Memory B cell (primary cell): ENCODE measurements around the gene KLKB1.
A peak's percentile ranks its signal among the peaks of the same experiment; 100 is the strongest.
"Not testable (repeated sequence)": the region's sequence is repeated elsewhere in the genome, so short reads cannot be mapped to it uniquely, and the experiment has no call there.

Experiments
- ATAC-seq: fragments of 150-1000 bp; cut with Tn5 transposase; 2 replicates; pipeline ENCODE4 v1.10.0; 2021; ENCODE audit warnings: low read depth, mild to moderate bottlenecking, moderate library complexity
- DNase-seq, 2 donors: peaks; one replicate each; pipeline ENCODE4 v3.0.0; 2022; ENCODE audit warnings: low spot score in 2 of 2
- H3K27ac Mint-ChIP-seq: one replicate; pipeline ENCODE4 v1.8.0; 2022; ENCODE audit warnings: mild to moderate bottlenecking, moderate library complexity, mixed read lengths
- H3K27me3 Mint-ChIP-seq: one replicate; pipeline ENCODE4 v1.8.0; 2022; ENCODE audit warnings: mixed read lengths
- H3K36me3 Mint-ChIP-seq: one replicate; pipeline ENCODE4 v1.8.0; 2022; ENCODE audit warnings: mild to moderate bottlenecking, mixed read lengths
- H3K4me1 Mint-ChIP-seq: one replicate; pipeline ENCODE4 v1.8.0; 2022; ENCODE audit warnings: mixed read lengths
- H3K4me3 Mint-ChIP-seq: one replicate; pipeline ENCODE4 v1.8.0; 2022; ENCODE audit warnings: mild to moderate bottlenecking, moderate library complexity, mixed read lengths
- H3K9me3 Mint-ChIP-seq: one replicate; pipeline ENCODE4 v1.8.0; 2022; ENCODE audit warnings: mixed read lengths

The KLKB1 gene

GRCh38 chr4:186241616-186242015 is 14.3 kb downstream of the KLKB1 start:
- Mint-ChIP-seq H3K27ac (no peak overlapping the region), H3K9me3 (peaks cover 9% of the 10 kb centered on the region), H3K36me3 (peaks cover 6% of the 10 kb centered on the region), H3K4me1 (no peaks in the 10 kb centered on the region), H3K4me3 (no peak overlapping the region), H3K27me3 (peaks cover 3% of the 10 kb centered on the region)
- DNase-seq (no peak), ATAC-seq (no peak)

DNA sequence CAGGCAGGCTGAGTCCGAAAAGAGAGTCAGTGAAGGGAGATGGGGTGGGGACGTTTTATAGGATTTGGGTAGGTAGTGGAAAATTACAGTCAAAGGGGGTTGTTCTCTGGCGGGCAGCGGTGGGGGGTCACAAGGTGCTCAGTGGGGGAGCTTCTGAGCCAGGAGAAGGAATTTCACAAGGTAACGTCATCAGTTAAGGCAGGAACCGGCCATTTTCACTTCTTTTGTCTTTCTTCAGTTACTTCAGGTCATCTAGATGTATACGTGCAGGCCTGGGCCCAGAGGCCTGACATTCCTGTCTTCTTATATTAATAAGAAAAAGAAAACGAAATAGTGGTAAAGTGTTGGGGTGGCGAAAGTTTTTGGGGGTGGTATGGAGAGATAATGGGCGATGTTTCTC is 14.7 kb downstream of the KLKB1 start:
- not testable (repeated sequence) for H3K4me1 Mint-ChIP-seq, H3K9me3 Mint-ChIP-seq, H3K36me3 Mint-ChIP-seq, H3K27me3 Mint-ChIP-seq, ATAC-seq, H3K27ac Mint-ChIP-seq, H3K4me3 Mint-ChIP-seq, DNase-seq

DNA sequence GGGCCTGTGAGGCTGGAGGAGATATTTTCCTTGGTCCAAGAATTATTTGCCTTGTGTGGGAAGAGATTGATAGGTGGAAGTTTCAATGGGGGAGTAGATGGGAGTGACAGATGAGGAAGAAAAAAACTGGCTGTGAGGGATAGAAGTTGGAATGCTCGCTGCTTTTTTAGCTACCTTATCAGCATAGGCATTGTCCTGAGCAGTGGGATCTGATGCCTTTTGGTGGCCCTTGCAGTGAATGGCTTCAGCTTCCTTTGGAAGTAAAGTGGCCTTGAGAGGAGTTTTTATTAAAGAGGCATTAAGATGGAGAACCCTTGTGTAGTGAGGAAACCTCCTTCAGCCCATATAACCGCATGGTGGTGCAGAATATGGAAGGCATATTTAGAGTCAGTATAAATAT is 16.0 kb downstream of the KLKB1 start:
- Mint-ChIP-seq H3K27ac (no peak overlapping the region), H3K27me3 (peaks cover 3% of the 10 kb centered on the region), H3K4me3 (no peak overlapping the region), H3K36me3 (peaks cover 6% of the 10 kb centered on the region), H3K9me3 (peaks cover 9% of the 10 kb centered on the region), H3K4me1 (no peaks in the 10 kb centered on the region)
- no peak for ATAC-seq
- DNase-seq: no peak

DNA sequence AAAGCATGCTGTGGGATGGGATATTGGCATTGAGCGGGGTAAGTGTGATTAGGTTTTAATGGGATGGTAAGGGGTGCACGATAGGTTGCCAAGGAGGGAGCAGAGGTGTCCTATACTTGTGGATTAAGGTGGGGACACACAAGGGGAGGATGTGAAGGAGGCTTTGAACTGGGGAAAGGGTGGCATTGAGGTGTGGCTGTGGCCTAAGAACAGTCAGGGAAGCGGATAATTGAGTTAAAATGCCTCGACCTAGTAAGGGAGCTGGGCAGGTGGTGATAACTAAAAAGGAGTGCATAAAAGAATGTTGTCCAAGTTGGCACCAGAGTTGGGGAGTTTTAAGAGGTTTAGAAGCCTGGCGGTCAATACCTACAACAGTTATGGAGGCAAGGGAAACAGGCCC is 17.5 kb downstream of the KLKB1 start:
- ATAC-seq (no peak), DNase-seq (no peak)
- H3K4me1 Mint-ChIP-seq: no peaks in the 10 kb centered on the region
- peaks cover 9% of the 10 kb centered on the region for H3K9me3 Mint-ChIP-seq
- peaks cover 3% of the 10 kb centered on the region for H3K27me3 Mint-ChIP-seq
- no peak overlapping the region for H3K27ac Mint-ChIP-seq
- H3K4me3 Mint-ChIP-seq: no peak overlapping the region
- H3K36me3 Mint-ChIP-seq: peaks cover 6% of the 10 kb centered on the region

DNA sequence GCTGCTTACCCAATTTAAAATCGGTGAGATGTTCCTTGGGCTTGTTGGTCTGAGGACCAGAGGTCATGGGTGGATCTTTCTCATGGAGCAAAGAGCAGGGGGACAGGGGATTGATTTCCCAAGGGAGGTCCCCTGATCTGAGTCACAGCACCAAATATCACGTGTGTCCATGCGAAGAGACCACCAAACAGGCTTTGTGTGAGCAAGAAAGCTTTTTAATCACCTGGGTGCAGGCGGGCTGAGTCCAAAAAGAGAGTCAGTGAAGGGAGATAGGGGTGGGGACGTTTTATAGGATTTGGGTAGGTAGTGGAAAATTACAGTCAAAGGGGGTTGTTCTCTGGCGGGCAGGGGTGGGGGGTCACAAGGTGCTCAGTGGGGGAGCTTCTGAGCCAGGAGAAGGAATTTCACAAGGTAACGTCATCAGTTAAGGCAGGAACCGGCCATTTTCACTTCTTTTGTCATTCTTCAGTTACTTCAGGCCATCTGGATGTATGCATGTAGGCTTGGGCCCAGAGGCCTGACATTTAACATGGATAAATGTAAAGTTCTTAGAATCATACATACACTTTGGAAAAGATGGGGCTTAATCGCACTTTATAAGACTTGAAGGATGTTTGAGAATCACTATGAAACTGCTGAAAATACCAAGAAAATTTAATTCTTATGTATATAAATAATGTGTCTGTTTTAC is 19.9 kb downstream of the KLKB1 start:
- not testable (repeated sequence) for H3K9me3 Mint-ChIP-seq, H3K4me3 Mint-ChIP-seq, H3K27ac Mint-ChIP-seq, H3K27me3 Mint-ChIP-seq, DNase-seq, ATAC-seq, H3K4me1 Mint-ChIP-seq
- peaks cover 13% of the 10 kb centered on the region for H3K36me3 Mint-ChIP-seq

- DNase-seq (no peak), ATAC-seq (no peak)
- Mint-ChIP-seq H3K27ac (no peak overlapping the region), H3K4me3 (no peak overlapping the region), H3K4me1 (no peaks in the 10 kb centered on the region), H3K36me3 (peaks cover 16% of the 10 kb centered on the region), H3K27me3 (peaks cover 3% of the 10 kb centered on the region), H3K9me3 (peaks cover 9% of the 10 kb centered on the region)
Measured at GRCh38 chr4:186248643-186249042, 21.3 kb downstream of the KLKB1 start.

- peaks cover 3% of the 10 kb centered on the region for H3K27me3 Mint-ChIP-seq
Measured at GRCh38 chr4:186249785-186250754, 22.8 kb downstream of the KLKB1 start.

GRCh38 chr4:186250760-186251159 is 23.5 kb downstream of the KLKB1 start:
- Mint-ChIP-seq H3K36me3 (peaks cover 15% of the 10 kb centered on the region), H3K4me3 (no peak overlapping the region), H3K4me1 (no peaks in the 10 kb centered on the region), H3K9me3 (peaks cover 9% of the 10 kb centered on the region), H3K27me3 (peaks cover 3% of the 10 kb centered on the region), H3K27ac (no peak overlapping the region)
- no peak for DNase-seq
- ATAC-seq: no peak

More at GRCh38 chr4:186249785-186250754, 22.8 kb downstream of the KLKB1 start:
- Mint-ChIP-seq H3K9me3 (peaks cover 9% of the 10 kb centered on the region), H3K4me1 (no peaks in the 10 kb centered on the region), H3K36me3 (peaks cover 16% of the 10 kb centered on the region), H3K4me3 (no peak overlapping the region), H3K27ac (no peak overlapping the region)
- ATAC-seq (no peak), DNase-seq (no peak)

DNA sequence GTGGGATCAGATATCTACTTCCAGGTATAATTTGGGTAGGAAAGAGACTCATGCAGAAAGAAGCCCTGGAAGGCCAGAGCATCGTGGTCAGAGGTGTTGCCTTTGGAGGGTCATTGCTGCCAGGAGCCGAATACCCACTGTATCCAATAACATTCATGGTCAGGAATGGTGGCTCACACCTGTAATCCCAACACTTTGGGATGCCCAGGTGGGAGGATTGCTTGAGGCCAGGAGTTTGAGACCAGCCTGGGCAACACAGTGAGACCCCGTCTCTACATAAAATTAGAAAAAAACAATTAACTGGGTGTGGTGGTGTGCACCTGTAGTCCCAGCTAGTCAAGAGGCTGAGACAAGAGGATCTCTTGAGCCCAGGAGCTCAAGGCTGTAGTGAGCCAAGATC is 27.8 kb downstream of the KLKB1 start:
- no peak overlapping the region for H3K27ac Mint-ChIP-seq
- no peak overlapping the region for H3K4me3 Mint-ChIP-seq
- H3K27me3 Mint-ChIP-seq: no peaks in the 10 kb centered on the region
- ATAC-seq (no peak), DNase-seq (no peak)
- no peaks in the 10 kb centered on the region for H3K4me1 Mint-ChIP-seq
- peaks cover 12% of the 10 kb centered on the region for H3K36me3 Mint-ChIP-seq
- H3K9me3 Mint-ChIP-seq: no peaks in the 10 kb centered on the region

- Mint-ChIP-seq H3K4me1 (no peaks in the 10 kb centered on the region), H3K36me3 (peaks cover 2% of the 10 kb centered on the region), H3K27ac (no peak overlapping the region), H3K9me3 (no peaks in the 10 kb centered on the region), H3K4me3 (no peak overlapping the region), H3K27me3 (peaks cover 1% of the 10 kb centered on the region)
- DNase-seq: no peak
- ATAC-seq: no peak
Measured at GRCh38 chr4:186258216-186258811, 31.0 kb downstream of the KLKB1 start.

DNA sequence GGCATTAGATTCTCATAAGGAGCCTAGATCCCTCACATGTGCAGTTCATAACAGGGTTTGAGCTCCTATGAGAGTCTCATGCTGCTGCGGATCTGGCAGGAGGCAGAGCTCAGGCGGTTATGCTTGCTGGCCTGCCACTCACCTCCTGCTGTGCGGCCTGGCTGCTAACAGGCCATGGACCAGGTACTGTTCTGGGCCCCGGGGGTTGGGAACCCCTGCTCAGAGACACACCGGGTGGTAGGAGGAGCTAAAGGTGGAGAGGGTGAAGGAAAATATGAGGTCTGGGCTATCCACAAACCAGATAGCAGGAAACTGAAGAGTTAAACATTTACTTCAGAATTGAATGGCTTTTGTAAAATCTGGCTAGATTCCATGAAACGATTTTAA is 32.8 kb downstream of the KLKB1 start:
- no peaks in the 10 kb centered on the region for H3K4me1 Mint-ChIP-seq
- peaks cover 2% of the 10 kb centered on the region for H3K36me3 Mint-ChIP-seq
- H3K4me3 Mint-ChIP-seq: no peak overlapping the region
- no peak overlapping the region for H3K27ac Mint-ChIP-seq
- ATAC-seq (no peak), DNase-seq (no peak)
- no peaks in the 10 kb centered on the region for H3K9me3 Mint-ChIP-seq
- H3K27me3 Mint-ChIP-seq: peaks cover 1% of the 10 kb centered on the region

GRCh38 chr4:186260504-186261448 is 33.5 kb downstream of the KLKB1 start:
- ATAC-seq: no peak
- Mint-ChIP-seq H3K36me3 (peaks cover 2% of the 10 kb centered on the region), H3K9me3 (no peaks in the 10 kb centered on the region), H3K4me1 (no peaks in the 10 kb centered on the region), H3K27me3 (peaks cover 1% of the 10 kb centered on the region), H3K4me3 (no peak overlapping the region), H3K27ac (no peak overlapping the region)
- no peak for DNase-seq

DNA sequence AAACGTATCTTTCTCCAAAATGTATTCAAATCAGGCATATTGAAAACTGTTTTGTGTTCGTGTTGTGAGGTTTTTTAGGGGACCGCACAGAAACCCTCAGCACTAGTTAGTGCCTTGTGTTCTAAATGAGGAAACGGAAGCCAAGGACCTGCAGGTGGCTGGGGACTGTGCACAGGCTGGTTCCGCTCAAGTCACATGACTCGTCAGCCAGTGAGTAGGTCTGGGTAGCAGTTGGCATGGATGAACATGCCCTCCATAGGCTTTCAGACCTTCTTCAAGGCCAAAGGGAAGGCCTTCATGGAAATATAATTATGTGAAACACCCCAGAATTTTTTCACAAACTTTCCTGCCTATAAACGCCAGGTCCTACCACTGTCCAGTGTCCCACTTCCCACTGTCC is 37.4 kb downstream of the KLKB1 start:
- H3K27ac Mint-ChIP-seq: no peak overlapping the region
- H3K4me3 Mint-ChIP-seq: no peak overlapping the region
- no peaks in the 10 kb centered on the region for H3K36me3 Mint-ChIP-seq
- ATAC-seq: peak; percentile 52
- peaks cover 1% of the 10 kb centered on the region for H3K9me3 Mint-ChIP-seq
- no peaks in the 10 kb centered on the region for H3K4me1 Mint-ChIP-seq
- DNase-seq: no peak
- H3K27me3 Mint-ChIP-seq: peaks cover 7% of the 10 kb centered on the region
